RWPE2 (cell line): ENCODE measurements around the gene GMDS.

Experiments used
- ATAC-seq: fragments of 200-7000 bp; cut with Tn5 transposase; 3 replicates; pipeline ENCODE4 v1.9.1; 2021; ENCODE audit warnings: low read depth
- DNase-seq: peaks from one replicate; pipeline ENCODE4 v3.0.0-alpha.2; 2020; ENCODE audit warnings: low spot score
- H3K27ac ChIP-seq: fragments of 450-650 bp; 2 replicates; pipeline ENCODE4 v1.5.1; 2017; ENCODE audit warnings: mild to moderate bottlenecking; ENCODE audit not compliant: poor library complexity, severe bottlenecking
- H3K27me3 ChIP-seq: fragments of 250-450 bp; sonication (Bioruptor Pico); 2 replicates; pipeline ENCODE4 v1.5.1; 2021; ENCODE audit warnings: mild to moderate bottlenecking, moderate library complexity; ENCODE audit not compliant: insufficient read depth, poor library complexity, severe bottlenecking
- H3K36me3 ChIP-seq: fragments of 250-450 bp; sonication (Bioruptor Pico); 2 replicates; pipeline ENCODE4 v1.5.1; 2020; ENCODE audit warnings: low read depth, mild to moderate bottlenecking, moderate library complexity
- H3K4me1 ChIP-seq: fragments of 250-450 bp; sonication (Bioruptor Pico); 2 replicates; pipeline ENCODE4 v1.5.1; 2021; ENCODE audit warnings: mild to moderate bottlenecking, moderate library complexity; ENCODE audit not compliant: insufficient read depth, poor library complexity, severe bottlenecking
- H3K4me3 ChIP-seq: fragments of 250-450 bp; sonication (Bioruptor Pico); 2 replicates; pipeline ENCODE4 v1.5.1; 2021; ENCODE audit warnings: mild to moderate bottlenecking, moderate library complexity; ENCODE audit not compliant: severe bottlenecking
- H3K9me3 ChIP-seq: fragments of 250-450 bp; sonication (Bioruptor Pico); 2 replicates; pipeline ENCODE4 v1.5.1; 2021; ENCODE audit warnings: mild to moderate bottlenecking, moderate library complexity; ENCODE audit not compliant: severe bottlenecking
- CTCF ChIP-seq: fragments of 450-650 bp; IDR thresholded peaks from one replicate; pipeline ENCODE4 v1.5.1; 2017; ENCODE audit warnings: mild to moderate bottlenecking, moderate library complexity; ENCODE audit not compliant: poor library complexity, severe bottlenecking

Gene GMDS

DNA sequence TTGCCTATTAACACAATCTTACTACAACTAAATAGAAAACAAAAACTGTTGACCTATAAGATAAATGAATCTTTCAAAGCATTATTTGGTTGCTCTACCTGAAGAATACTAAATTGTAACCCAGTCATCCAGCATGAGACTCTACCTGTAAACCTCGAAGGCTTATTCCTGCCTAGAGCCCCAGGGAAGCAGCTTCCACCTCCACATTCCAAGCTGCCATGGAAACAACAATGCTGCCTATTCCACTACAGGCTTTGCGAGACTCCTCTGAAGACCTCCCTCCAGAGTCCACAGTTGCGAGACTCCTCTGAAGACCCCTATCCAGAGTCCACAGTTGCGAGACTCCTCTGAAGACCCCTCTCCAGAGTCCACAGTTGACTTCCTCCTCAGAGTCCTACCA is 15.7 kb downstream of the GMDS start:
- Histone ChIP-seq H3K27me3 (no peaks in the 10 kb centered on the region), H3K36me3 (no peaks in the 10 kb centered on the region), H3K9me3 (no peaks in the 10 kb centered on the region), H3K27ac (no peak overlapping the region), H3K4me1 (peaks cover 23% of the 10 kb centered on the region), H3K4me3 (no peak overlapping the region)
- TF ChIP-seq CTCF = no peak
- ATAC-seq = no peak
- DNase-seq = no peak

GRCh38 chr6:2229039-2229438 is 16.4 kb downstream of the GMDS start:
- H3K36me3 ChIP-seq = no peaks in the 10 kb centered on the region
- H3K9me3 ChIP-seq = no peaks in the 10 kb centered on the region
- no peak overlapping the region for H3K4me3 ChIP-seq
- DNase-seq = no peak
- no peaks in the 10 kb centered on the region for H3K27me3 ChIP-seq
- no peak for TF ChIP-seq CTCF
- peaks cover 23% of the 10 kb centered on the region for H3K4me1 ChIP-seq
- ATAC-seq = no peak
- no peak overlapping the region for H3K27ac ChIP-seq

DNA sequence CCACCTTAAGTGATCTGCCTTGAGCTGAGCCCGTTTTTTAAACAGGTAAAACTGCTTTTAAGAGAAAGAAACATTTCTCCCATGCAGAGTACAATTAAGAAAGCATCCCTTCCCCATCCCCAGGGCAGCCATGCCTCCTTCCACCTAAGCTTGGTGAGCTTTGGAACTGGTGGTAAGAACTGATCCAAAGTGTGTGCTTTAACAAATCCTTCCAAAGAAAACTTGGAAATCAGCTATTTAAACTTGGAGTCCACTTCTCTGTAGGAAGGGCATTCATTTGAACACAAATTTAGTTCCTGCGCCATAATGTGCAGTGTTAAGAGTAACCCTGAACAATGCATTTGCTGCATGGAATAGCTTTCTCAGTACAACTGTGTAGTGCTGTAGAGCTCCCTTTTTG is 17.0 kb downstream of the GMDS start:
- H3K4me1 ChIP-seq = peaks cover 23% of the 10 kb centered on the region
- no peak overlapping the region for H3K27ac ChIP-seq
- no peak for ATAC-seq
- no peaks in the 10 kb centered on the region for H3K27me3 ChIP-seq
- no peaks in the 10 kb centered on the region for H3K9me3 ChIP-seq
- no peaks in the 10 kb centered on the region for H3K36me3 ChIP-seq
- TF ChIP-seq CTCF = no peak
- DNase-seq = no peak
- no peak overlapping the region for H3K4me3 ChIP-seq

- no peaks in the 10 kb centered on the region for H3K27me3 ChIP-seq
- no peaks in the 10 kb centered on the region for H3K9me3 ChIP-seq
- TF ChIP-seq CTCF = no peak
- H3K4me1 ChIP-seq = peaks cover 27% of the 10 kb centered on the region
- H3K4me3 ChIP-seq = no peak overlapping the region
- no peak for DNase-seq
- peak overlapping the region; percentile 72 for H3K27ac ChIP-seq
- no peaks in the 10 kb centered on the region for H3K36me3 ChIP-seq
- ATAC-seq = no peak
These were observed 18.6 kb downstream of the GMDS start for GRCh38 chr6:2226775-2227174.

GRCh38 chr6:2225422-2226392 is 19.7 kb downstream of the GMDS start:
- DNase-seq = no peak
- Histone ChIP-seq H3K36me3 (no peaks in the 10 kb centered on the region), H3K27ac (peak overlapping the region; percentile 72), H3K4me1 (peaks cover 22% of the 10 kb centered on the region), H3K9me3 (no peaks in the 10 kb centered on the region), H3K27me3 (no peaks in the 10 kb centered on the region), H3K4me3 (no peak overlapping the region)
- TF ChIP-seq CTCF = no peak
- peak; percentile 73 for ATAC-seq
